ENCODE results near the gene C22orf23.

C22orf23 gene

DNA sequence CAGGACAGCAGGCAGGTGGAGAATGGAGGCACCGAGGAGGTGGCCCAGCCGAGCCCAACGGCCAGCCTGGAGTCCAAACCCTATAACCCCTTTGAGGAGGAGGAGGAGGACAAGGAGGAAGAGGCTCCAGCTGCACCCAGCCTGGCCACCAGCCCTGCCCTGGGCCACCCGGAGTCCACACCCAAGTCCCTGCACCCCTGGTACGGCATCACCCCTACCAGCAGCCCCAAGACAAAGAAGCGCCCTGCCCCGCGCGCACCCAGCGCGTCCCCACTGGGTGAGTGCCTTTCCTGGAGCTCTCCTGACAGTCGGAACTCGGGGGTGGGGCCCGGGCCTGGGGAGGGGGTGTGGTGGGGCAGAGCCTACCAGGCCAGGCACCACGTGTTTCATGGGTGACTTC, 27.6 kb downstream of the C22orf23 start:
- TF ChIP-seq, protein P1, sequence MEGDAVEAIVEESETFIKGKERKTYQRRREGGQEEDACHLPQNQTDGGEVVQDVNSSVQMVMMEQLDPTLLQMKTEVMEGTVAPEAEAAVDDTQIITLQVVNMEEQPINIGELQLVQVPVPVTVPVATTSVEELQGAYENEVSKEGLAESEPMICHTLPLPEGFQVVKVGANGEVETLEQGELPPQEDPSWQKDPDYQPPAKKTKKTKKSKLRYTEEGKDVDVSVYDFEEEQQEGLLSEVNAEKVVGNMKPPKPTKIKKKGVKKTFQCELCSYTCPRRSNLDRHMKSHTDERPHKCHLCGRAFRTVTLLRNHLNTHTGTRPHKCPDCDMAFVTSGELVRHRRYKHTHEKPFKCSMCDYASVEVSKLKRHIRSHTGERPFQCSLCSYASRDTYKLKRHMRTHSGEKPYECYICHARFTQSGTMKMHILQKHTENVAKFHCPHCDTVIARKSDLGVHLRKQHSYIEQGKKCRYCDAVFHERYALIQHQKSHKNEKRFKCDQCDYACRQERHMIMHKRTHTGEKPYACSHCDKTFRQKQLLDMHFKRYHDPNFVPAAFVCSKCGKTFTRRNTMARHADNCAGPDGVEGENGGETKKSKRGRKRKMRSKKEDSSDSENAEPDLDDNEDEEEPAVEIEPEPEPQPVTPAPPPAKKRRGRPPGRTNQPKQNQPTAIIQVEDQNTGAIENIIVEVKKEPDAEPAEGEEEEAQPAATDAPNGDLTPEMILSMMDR (IDR thresholded peaks at IDR 0.05; ENCODE audit: insufficient read depth, low read depth, low read length, missing control alignments), result no peak
- no peak overlapping the region for H3K4me3 ChIP-seq (ENCODE audit: low read length)
- no peak for DNase-seq (ENCODE audit: low read depth)

- no peak for DNase-seq (ENCODE audit: low read depth)
Observed at GRCh38 chr22:37925330-37925729, 28.1 kb downstream of the C22orf23 start.

DNA sequence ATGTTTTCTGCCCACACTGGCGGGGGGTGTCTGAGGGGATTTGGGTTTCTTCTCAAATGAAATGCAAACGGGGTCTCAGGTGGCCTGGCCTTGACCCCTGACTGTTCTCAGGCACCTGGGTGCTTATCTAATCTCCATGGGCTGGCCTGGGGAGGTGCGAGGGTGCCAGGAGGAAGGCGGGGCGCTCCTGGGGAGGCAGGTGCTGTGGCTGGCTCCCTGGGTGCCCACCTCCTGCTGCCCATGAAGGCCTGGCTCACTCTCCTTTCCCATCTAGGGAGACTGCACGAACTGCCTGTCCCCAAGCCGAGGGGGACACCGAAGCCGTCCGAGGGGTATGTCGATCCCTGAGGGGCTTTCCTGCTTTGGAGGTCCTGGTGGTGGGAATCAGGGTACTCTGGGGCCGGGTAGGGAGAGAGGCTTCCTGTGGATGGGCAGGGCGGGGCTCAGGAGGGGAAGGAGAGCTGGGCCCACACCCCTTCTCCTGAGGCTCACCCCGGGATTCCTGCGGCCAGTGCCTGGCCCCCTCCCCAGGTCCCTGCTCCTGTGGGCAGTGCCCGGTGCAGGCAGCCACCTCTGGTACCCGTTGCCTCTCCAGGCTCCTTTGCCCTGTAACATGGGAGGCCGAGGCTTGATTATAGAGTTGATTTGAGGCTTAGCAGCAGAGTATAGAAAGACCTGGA, 28.9 kb downstream of the C22orf23 start:
- no peak overlapping the region for H3K4me3 ChIP-seq (ENCODE audit: low read length)
- no peak for DNase-seq (ENCODE audit: low read depth)
- TF ChIP-seq, protein P1 (IDR thresholded peaks at IDR 0.05; ENCODE audit: insufficient read depth, low read depth, low read length, missing control alignments), result no peak

More at GRCh38 chr22:37925330-37925729, 28.1 kb downstream of the C22orf23 start:
- H3K4me3 ChIP-seq (ENCODE audit: low read length), result no peak overlapping the region
- TF ChIP-seq, protein P1 (IDR thresholded peaks at IDR 0.05; ENCODE audit: insufficient read depth, low read depth, low read length, missing control alignments), result no peak

- no peak overlapping the region for H3K4me3 ChIP-seq (ENCODE audit: low read length)
Observed at GRCh38 chr22:37923927-37924326, 29.5 kb downstream of the C22orf23 start.

GRCh38 chr22:37922191-37922590, 31.2 kb downstream of the C22orf23 start:
- DNase-seq (ENCODE audit: low read depth), result no peak
- H3K4me3 ChIP-seq (ENCODE audit: low read length), result no peak overlapping the region
- TF ChIP-seq, protein P1 (IDR thresholded peaks at IDR 0.05; ENCODE audit: insufficient read depth, low read depth, low read length, missing control alignments), result no peak

More at GRCh38 chr22:37923927-37924326, 29.5 kb downstream of the C22orf23 start:
- TF ChIP-seq, protein P1 (IDR thresholded peaks at IDR 0.05; ENCODE audit: insufficient read depth, low read depth, low read length, missing control alignments), result no peak
- DNase-seq (ENCODE audit: low read depth), result no peak

DNA sequence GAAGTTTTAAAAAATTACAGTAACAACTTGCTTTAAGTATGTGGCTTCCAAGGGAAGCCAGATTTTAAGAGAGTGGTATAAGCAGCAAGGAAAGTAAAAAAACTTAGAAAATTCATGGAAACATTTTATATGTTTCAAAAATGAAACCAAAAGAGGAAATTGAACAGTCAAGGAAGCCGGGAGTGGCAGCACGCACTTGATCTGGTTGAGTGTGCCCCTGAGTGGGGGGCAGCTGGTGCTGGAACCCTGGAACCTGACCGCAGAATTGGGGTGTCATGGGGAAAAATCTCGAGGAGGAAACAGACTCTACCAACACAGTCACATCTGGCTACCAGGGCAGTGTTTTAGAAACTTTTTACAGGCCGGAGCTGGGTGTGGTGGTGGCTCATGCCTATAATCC, 33.3 kb downstream of the C22orf23 start:
- H3K4me3 ChIP-seq (ENCODE audit: low read length), result no peak overlapping the region
- DNase-seq (ENCODE audit: low read depth), result no peak
- TF ChIP-seq, protein P1 (IDR thresholded peaks at IDR 0.05; ENCODE audit: insufficient read depth, low read depth, low read length, missing control alignments), result no peak

Data from epithelial cell of esophagus (primary cell).